Trophoblast cell (in vitro differentiated cells and primary cell): ENCODE results near the gene C3orf52.

Source experiments
- DNase-seq, 2 donors: peaks; one replicate each; pipeline ENCODE4 v3.0.0-alpha.2; 2016
- H2AFZ ChIP-seq: 2 replicates; pipeline ENCODE4 v1.6.1; 2013; ENCODE audit warnings: low read length, moderate library complexity, mild to moderate bottlenecking; ENCODE audit not compliant: insufficient read depth, poor library complexity
- H2AK5ac ChIP-seq: 2 replicates; pipeline ENCODE4 v1.6.1; 2013; ENCODE audit warnings: mild to moderate bottlenecking, low read length
- H2BK120ac ChIP-seq: 2 replicates; pipeline ENCODE4 v1.6.1; 2013; ENCODE audit warnings: low read length, mild to moderate bottlenecking, moderate library complexity; ENCODE audit not compliant: insufficient read depth, poor library complexity
- H2BK12ac ChIP-seq: 2 replicates; pipeline ENCODE4 v1.6.1; 2013; ENCODE audit warnings: mild to moderate bottlenecking, low read length, moderate library complexity
- H2BK5ac ChIP-seq: 2 replicates; pipeline ENCODE4 v1.6.1; 2013; ENCODE audit warnings: low read length, low read depth, moderate library complexity, mild to moderate bottlenecking; ENCODE audit not compliant: poor library complexity
- H3K14ac ChIP-seq: 2 replicates; pipeline ENCODE4 v1.6.1; 2013; ENCODE audit warnings: mild to moderate bottlenecking, low read length
- H3K18ac ChIP-seq: 2 replicates; pipeline ENCODE4 v1.6.1; 2013; ENCODE audit warnings: mild to moderate bottlenecking, low read length
- H3K23ac ChIP-seq: 2 replicates; pipeline ENCODE4 v1.6.1; 2013; ENCODE audit warnings: low read length
- H3K27ac ChIP-seq: 2 replicates; pipeline ENCODE4 v1.5.1; 2013; ENCODE audit warnings: low read depth, mild to moderate bottlenecking, inconsistent platforms, low read length, moderate library complexity
- H3K27me3 ChIP-seq: 2 replicates; pipeline ENCODE4 v1.6.1; 2013; ENCODE audit warnings: inconsistent platforms, mild to moderate bottlenecking, low read length, moderate library complexity; ENCODE audit not compliant: insufficient read depth
- H3K36me3 ChIP-seq, 2 experiments: 1 replicate in 1 of 2; 2 replicates in 1 of 2; pipeline ENCODE4 v1.6.1; 2013; ENCODE audit warnings: low read length in 2 of 2, mild to moderate bottlenecking in 2 of 2, moderate library complexity in 1 of 2; ENCODE audit not compliant: insufficient read depth in 2 of 2, control insufficient read depth in 1 of 2
- H3K4ac ChIP-seq: 2 replicates; pipeline ENCODE4 v1.6.1; 2013; ENCODE audit warnings: low read depth, mild to moderate bottlenecking, low read length, moderate library complexity
- H3K4me1 ChIP-seq, 2 experiments: 1 replicate in 1 of 2; 2 replicates in 1 of 2; pipeline ENCODE4 v1.6.1; 2013; ENCODE audit warnings: low read length in 2 of 2, mild to moderate bottlenecking in 2 of 2, moderate library complexity in 1 of 2; ENCODE audit not compliant: insufficient read depth in 2 of 2, control insufficient read depth in 1 of 2
- H3K4me2 ChIP-seq: 2 replicates; pipeline ENCODE4 v1.6.1; 2013; ENCODE audit warnings: inconsistent platforms, mild to moderate bottlenecking, low read length, moderate library complexity
- H3K4me3 ChIP-seq: 2 replicates; pipeline ENCODE4 v1.5.1; 2013; ENCODE audit warnings: mild to moderate bottlenecking, low read depth, low read length, inconsistent platforms
- H3K79me1 ChIP-seq: one replicate; pipeline ENCODE4 v1.6.1; 2013; ENCODE audit warnings: low read length
- H3K79me2 ChIP-seq: 2 replicates; pipeline ENCODE4 v1.6.1; 2013; ENCODE audit warnings: low read length, mild to moderate bottlenecking; ENCODE audit not compliant: control insufficient read depth, insufficient read depth, poor library complexity
- H3K9ac ChIP-seq: 2 replicates; pipeline ENCODE4 v1.6.1; 2013; ENCODE audit warnings: mild to moderate bottlenecking, low read length
- H3K9me3 ChIP-seq: 2 replicates; pipeline ENCODE4 v1.6.1; 2013; ENCODE audit warnings: low read depth, mild to moderate bottlenecking, control low read depth, inconsistent platforms, low read length; ENCODE audit not compliant: insufficient read depth
- H4K12ac ChIP-seq: 2 replicates; pipeline ENCODE4 v1.6.1; 2013; ENCODE audit warnings: low read depth, mild to moderate bottlenecking, low read length, moderate library complexity
- H4K8ac ChIP-seq: 2 replicates; pipeline ENCODE4 v1.6.1; 2013; ENCODE audit warnings: low read depth, mild to moderate bottlenecking, low read length, moderate library complexity
- H4K91ac ChIP-seq: one replicate; pipeline ENCODE4 v1.6.1; 2013; ENCODE audit warnings: low read depth, mild to moderate bottlenecking, low read length, moderate library complexity
- WGBS: extraction: QIAGEN DNeasy Blood & Tissue Kit; methylation state at CpG from one replicate; pipeline ENCODE4 v1.1.7; 2013; ENCODE audit warnings: missing lambda C conversion rate; ENCODE audit not compliant: insufficient read length, insufficient coverage; ENCODE audit errors: extremely low coverage; 5-methylcytosine and 5-hydroxymethylcytosine counted together

The C3orf52 gene

GRCh38 chr3:112115806-112116383, 29.7 kb downstream of the C3orf52 start:
- Histone ChIP-seq H3K79me1 (no peaks in the 10 kb centered on the region), H3K23ac (no peak overlapping the region), H3K14ac (no peak overlapping the region), H3K4me1 (no peaks in the 10 kb centered on the region), H3K79me2 (no peaks in the 10 kb centered on the region), H2BK120ac (no peak overlapping the region), H4K8ac (no peak overlapping the region), H3K4ac (no peak overlapping the region), H3K27me3 (no peaks in the 10 kb centered on the region), H2AFZ (no peak overlapping the region), H4K91ac (no peak overlapping the region), H3K27ac (no peak overlapping the region), H3K36me3 (peaks cover 7 to 14% of the 10 kb centered on the region in 2 experiments), H2AK5ac (no peak overlapping the region), H4K12ac (no peak overlapping the region), H3K9ac (no peak overlapping the region), H3K18ac (no peak overlapping the region), H2BK12ac (no peak overlapping the region), H3K4me2 (no peak overlapping the region), H3K4me3 (no peak overlapping the region), H2BK5ac (no peak overlapping the region), H3K9me3 (no peaks in the 10 kb centered on the region)
- no peak for DNase-seq
- WGBS = no CpG with 5 or more reads among the region's 6 CpGs

GRCh38 chr3:112116748-112117186, 30.6 kb downstream of the C3orf52 start:
- H3K9ac ChIP-seq = no peak overlapping the region
- WGBS = no CpG with 5 or more reads among the region's 13 CpGs
- H3K4me1 ChIP-seq = no peaks in the 10 kb centered on the region
- H3K4me2 ChIP-seq = no peak overlapping the region
- no peak overlapping the region for H2BK5ac ChIP-seq
- H3K4ac ChIP-seq = no peak overlapping the region
- no peak overlapping the region for H3K18ac ChIP-seq
- peaks cover 7 to 16% of the 10 kb centered on the region in 2 experiments for H3K36me3 ChIP-seq
- no peak for DNase-seq
- H4K91ac ChIP-seq = no peak overlapping the region
- H3K14ac ChIP-seq = no peak overlapping the region
- H2AFZ ChIP-seq = no peak overlapping the region
- H3K9me3 ChIP-seq = no peaks in the 10 kb centered on the region
- no peak overlapping the region for H2BK12ac ChIP-seq
- no peak overlapping the region for H3K4me3 ChIP-seq
- H3K23ac ChIP-seq = no peak overlapping the region
- H3K79me2 ChIP-seq = no peaks in the 10 kb centered on the region
- H2AK5ac ChIP-seq = no peak overlapping the region
- no peak overlapping the region for H3K27ac ChIP-seq
- H3K27me3 ChIP-seq = no peaks in the 10 kb centered on the region
- H4K8ac ChIP-seq = no peak overlapping the region
- H3K79me1 ChIP-seq = no peaks in the 10 kb centered on the region
- no peak overlapping the region for H2BK120ac ChIP-seq
- no peak overlapping the region for H4K12ac ChIP-seq

- H3K4me1 ChIP-seq = no peaks in the 10 kb centered on the region
- no peak overlapping the region for H3K23ac ChIP-seq
- no peaks in the 10 kb centered on the region for H3K79me2 ChIP-seq
- no peak overlapping the region for H3K4me2 ChIP-seq
- no peak overlapping the region for H3K14ac ChIP-seq
- no peak overlapping the region for H2BK12ac ChIP-seq
- no peak overlapping the region for H3K9ac ChIP-seq
- H3K4ac ChIP-seq = no peak overlapping the region
- no peak overlapping the region for H4K91ac ChIP-seq
- no peak overlapping the region for H3K4me3 ChIP-seq
- H3K27me3 ChIP-seq = no peaks in the 10 kb centered on the region
- H3K36me3 ChIP-seq = peaks cover 7 to 15% of the 10 kb centered on the region in 2 experiments
- no peak overlapping the region for H4K12ac ChIP-seq
- no peak overlapping the region for H2BK120ac ChIP-seq
- H2AFZ ChIP-seq = no peak overlapping the region
- no peaks in the 10 kb centered on the region for H3K79me1 ChIP-seq
- no peak for DNase-seq
- no peak overlapping the region for H3K18ac ChIP-seq
- no CpG with 5 or more reads among the region's 1 CpG for WGBS
- H2AK5ac ChIP-seq = no peak overlapping the region
- H4K8ac ChIP-seq = no peak overlapping the region
- H2BK5ac ChIP-seq = no peak overlapping the region
- H3K9me3 ChIP-seq = no peaks in the 10 kb centered on the region
- H3K27ac ChIP-seq = no peak overlapping the region
Observed at GRCh38 chr3:112117415-112117814, 31.2 kb downstream of the C3orf52 start.

- no peak overlapping the region for H3K4me2 ChIP-seq
- no peak overlapping the region for H2BK5ac ChIP-seq
- no peak overlapping the region for H3K4ac ChIP-seq
- no peaks in the 10 kb centered on the region for H3K4me1 ChIP-seq
- H3K79me1 ChIP-seq = no peaks in the 10 kb centered on the region
- H4K91ac ChIP-seq = no peak overlapping the region
- no peak overlapping the region for H3K14ac ChIP-seq
- H3K9ac ChIP-seq = no peak overlapping the region
- no peaks in the 10 kb centered on the region for H3K79me2 ChIP-seq
- H4K8ac ChIP-seq = no peak overlapping the region
- no peak overlapping the region for H2AK5ac ChIP-seq
- H3K4me3 ChIP-seq = no peak overlapping the region
- H3K9me3 ChIP-seq = no peaks in the 10 kb centered on the region
- H3K36me3 ChIP-seq = peaks cover 7 to 12% of the 10 kb centered on the region in 2 experiments
- no peak overlapping the region for H3K27ac ChIP-seq
- no peak overlapping the region for H2AFZ ChIP-seq
- no peak for DNase-seq
- no peak overlapping the region for H3K23ac ChIP-seq
- no peaks in the 10 kb centered on the region for H3K27me3 ChIP-seq
- H4K12ac ChIP-seq = no peak overlapping the region
- no CpG with 5 or more reads among the region's 4 CpGs for WGBS
- H2BK120ac ChIP-seq = no peak overlapping the region
- H2BK12ac ChIP-seq = no peak overlapping the region
- H3K18ac ChIP-seq = no peak overlapping the region
Observed at GRCh38 chr3:112117841-112118571, 31.8 kb downstream of the C3orf52 start.
